ENCODE measurements around the gene OSBPL10.
"Not testable (repeated sequence)": the region's sequence is repeated elsewhere in the genome, so short reads cannot be mapped to it uniquely, and the experiment has no call there.

Gene OSBPL10, protein sequence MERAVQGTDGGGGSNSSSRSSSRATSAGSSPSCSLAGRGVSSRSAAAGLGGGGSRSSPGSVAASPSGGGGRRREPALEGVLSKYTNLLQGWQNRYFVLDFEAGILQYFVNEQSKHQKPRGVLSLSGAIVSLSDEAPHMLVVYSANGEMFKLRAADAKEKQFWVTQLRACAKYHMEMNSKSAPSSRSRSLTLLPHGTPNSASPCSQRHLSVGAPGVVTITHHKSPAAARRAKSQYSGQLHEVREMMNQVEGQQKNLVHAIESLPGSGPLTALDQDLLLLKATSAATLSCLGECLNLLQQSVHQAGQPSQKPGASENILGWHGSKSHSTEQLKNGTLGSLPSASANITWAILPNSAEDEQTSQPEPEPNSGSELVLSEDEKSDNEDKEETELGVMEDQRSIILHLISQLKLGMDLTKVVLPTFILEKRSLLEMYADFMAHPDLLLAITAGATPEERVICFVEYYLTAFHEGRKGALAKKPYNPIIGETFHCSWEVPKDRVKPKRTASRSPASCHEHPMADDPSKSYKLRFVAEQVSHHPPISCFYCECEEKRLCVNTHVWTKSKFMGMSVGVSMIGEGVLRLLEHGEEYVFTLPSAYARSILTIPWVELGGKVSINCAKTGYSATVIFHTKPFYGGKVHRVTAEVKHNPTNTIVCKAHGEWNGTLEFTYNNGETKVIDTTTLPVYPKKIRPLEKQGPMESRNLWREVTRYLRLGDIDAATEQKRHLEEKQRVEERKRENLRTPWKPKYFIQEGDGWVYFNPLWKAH

DNA sequence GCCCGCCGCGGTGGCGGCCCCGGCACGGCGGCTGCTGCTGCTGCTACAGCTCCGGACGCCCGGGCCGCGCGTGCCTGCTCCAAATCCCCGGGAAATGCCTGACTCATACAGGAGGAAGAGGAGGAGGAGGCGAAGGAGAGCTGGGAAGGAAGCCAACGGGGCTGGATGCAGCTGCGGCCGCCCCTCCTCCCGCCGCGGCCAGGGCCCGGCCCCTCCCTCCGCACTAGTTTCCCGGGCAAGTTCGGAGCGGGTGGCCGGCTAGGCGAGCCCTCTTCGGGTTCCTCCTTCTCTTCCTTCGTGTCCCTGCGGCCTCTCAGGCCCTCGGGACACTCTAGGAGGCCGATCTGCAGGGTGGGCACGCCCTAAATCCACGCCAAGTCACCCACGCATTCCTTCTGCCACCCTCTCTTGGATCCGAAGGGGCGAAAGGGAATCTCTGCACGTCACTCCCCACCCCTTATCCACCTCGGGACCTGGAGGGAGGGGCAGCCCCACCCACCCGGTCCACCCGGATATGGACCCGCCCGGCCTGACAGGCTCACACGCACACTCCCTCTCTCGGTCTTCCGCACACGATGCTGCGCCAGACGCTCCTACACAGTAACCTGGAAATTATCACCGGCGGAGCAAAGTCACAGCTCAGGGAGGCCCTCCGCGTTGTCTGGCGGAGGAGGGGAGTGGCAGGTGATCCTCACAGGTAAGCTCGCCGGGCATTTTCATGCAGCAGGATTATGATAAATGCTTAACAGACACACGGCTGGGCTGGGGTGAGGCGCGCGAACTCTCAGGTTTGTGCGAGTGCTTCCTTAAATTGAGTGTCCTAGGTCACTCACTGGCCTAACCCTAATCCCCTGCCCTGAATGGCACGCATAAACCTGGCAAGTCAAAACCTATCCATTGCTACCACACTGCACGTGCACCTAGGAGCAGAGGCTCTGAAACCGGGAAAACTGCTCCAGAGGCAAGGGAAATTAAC, at the start of gene OSBPL10, which contains the start of gene ZNF860:
OSBPL10 (minus strand) TSS at position 57 of the 976 bp plus-strand sequence. CDS start 83 bp downstream, outside the sequence.
ZNF860 (plus strand) TSS at position 545 of the 976 bp plus-strand sequence. CDS start 7,330 bp downstream, outside the sequence.
- DNase-seq: no peak

DNA sequence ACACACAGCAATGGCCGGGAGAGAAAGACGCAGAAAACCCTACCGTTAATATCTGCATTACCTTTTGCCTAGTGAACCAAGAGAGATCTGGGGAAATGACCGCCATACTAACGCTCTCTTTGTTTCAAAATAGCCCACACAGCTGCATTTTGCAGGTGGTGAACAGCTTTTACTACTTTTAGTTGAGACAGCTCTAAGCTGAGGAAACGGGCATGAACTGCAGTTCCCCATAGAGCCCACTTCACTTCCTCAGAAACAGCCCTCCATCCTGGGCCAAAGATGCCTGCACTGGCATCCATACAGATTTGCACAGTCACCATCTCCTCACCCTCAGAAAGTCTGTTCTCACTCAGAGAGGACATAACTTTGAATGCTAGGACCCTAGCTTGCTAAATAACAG, 45.5 kb upstream of the OSBPL10 start:
- no peak for DNase-seq

DNA sequence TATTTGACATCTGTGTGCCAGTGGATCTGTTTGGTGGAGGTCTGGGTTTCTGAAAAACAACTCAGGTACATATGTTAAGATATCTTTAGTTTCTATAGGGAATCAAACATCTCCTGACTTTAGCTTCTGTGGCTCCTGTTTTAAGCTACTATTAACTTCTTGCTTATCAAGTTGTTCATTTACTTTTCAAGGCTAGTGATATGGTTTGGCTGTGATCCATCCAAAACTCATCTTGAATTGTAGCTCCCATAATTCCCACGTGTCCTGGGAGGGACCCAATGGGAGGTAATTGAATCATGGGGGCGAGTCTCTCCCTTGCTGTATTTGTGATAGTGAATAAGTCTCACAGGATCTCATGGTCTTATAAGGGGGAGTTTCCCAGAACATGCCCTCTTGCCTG, 41.9 kb upstream of the OSBPL10 start:
- no peak for DNase-seq

DNA sequence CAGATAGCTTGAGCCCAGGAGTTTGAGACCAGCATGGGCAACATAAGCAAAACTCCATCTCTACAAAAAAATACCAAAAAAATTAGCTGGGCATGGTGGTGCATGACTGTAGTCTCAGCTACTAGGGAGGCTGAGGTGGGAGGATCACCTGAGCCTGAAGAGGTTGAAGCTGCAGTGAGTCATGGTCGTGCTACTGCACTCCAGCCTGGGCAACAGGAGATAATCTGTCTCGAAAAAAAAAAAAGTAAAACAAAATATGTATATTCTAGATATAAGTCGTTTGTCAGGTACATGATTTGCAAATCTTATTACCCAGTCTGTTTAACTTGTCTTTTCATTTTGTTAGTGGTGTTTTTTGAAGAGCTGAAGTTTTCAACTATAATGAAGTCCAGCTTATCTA, 40.7 kb upstream of the OSBPL10 start:
- no peak for DNase-seq

DNA sequence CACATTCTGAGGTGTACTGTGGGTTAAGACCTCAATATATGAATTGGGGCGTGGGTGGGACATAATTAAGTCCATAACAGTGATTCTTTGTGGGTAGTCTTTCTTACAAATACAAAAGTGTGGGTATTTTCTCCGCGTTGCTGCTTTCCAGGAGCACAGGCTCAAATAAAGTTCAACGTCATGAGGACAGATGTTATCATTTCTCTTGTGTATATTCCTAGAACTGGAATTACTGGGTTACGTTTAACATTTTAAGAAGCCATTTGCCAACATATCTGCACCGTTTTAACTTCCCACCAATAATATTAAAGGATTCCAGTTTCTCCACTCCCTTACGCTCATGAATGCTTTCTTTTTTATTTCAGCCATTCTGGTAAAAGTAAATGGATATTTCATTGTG, 40.1 kb upstream of the OSBPL10 start:
- no peak for DNase-seq

DNA sequence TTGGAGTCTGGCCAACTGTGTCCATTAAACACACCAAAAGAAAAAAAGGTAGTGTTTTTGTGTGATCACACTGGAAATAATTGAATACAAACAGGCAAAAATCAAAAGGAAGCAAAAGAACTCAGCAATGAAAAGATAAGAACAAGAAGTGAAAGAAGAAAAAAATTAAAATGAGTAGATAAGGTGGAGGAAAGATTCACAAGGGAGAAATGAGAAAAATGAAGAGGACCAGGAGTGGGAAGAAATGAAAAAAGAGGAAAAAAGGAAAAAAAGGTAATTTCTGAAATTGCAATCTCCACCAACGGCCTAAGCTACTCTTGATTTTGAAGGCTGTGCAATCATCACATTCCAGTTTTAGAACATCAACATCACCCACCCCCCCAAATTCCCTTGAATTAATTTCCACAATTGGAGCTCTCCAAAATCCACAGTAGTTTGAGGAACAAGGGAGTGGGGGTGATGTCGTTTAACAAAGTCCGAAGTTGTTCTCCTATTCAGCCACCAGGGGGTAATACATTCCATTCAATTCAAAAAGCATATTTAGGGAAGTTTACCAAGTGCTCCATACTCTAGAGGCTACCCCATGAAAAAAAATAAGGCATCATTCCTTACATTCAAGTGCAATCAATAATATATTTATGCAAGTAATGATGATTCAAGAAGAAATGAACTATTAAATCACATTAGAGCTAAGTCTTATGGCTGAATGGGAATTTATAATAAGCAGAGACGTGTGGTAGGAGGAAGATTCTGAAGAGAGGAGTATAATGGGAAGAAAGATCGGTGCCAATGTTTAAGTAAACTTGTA, 37.9 kb upstream of the OSBPL10 start:
- no peak for DNase-seq

DNA sequence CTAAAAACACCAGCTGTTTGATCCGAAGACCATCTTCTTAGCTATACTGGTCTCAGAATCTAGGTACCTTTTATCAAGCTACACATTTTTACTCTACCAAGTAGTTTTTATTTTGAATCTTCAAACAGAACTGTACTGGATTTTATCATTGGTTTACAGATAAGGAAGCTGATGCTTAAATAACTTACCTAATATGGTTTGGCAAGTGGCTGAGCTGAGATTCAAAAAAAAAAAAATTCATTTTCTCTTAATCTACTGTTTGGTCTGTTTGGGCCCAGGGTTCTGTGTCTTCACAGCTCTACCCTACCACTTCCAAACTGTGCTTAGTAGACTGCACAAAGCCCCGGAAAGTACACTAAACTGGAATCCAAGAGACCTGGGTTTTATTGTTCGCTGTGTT, 36.2 kb upstream of the OSBPL10 start:
- no peak for DNase-seq

DNA sequence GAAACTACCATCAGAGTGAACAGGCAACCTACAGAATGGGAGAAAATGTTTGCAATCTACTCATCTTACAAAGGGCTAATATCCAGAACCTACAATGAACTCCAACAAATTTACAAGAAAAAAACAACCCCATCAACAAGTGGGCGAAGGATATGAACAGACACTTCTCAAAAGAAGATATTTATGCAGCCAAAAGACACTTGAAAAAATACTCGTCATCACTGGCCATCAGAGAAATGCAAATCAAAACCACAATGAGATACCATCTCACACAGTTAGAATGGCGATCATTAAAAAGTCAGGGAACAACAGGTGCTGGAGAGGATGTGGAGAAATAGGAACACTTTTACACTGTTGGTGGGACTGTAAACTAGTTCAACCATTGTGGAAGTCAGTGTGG, 34.6 kb upstream of the OSBPL10 start:
- DNase-seq: not testable (repeated sequence)

DNA sequence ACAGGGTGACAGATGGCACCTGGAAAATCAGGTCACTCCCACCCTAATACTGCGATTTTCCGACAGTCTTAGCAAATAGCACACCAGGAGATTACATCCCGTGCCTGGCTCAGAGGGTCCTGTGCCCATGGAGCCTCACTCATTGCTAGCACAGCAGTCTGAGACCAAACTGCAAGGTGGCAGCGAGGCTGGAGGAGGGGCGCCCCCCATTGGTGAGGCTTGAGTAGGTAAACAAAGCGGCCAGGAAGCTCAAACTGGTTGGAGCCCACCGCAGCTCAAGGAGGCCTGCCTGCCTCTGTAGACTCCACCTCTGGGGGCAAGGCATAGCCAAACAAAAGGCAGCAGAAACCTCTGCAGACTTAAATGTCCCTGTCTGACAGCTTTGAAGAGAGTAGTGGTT, 29.6 kb upstream of the OSBPL10 start:
- DNase-seq: not testable (repeated sequence)

DNA sequence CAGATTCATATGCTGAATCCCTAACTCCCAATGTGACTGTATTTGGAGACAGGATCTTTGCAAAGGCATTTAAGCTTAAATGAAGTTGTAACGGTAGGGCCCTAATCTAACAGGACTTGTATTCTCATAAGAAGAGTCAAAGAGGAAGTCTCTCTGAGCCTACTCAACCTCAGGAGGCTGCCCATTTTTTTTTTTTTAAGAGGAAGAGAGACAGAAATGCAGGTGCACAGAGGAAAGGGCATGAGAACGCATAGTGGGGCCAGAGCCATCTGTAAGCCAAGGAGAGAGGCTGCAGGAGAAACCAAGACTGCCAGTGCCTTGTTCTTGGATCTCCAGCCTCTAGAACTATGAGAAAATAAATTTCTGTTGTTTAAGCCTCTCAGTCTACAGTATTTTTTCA, 28.9 kb upstream of the OSBPL10 start:
- no peak for DNase-seq

DNA sequence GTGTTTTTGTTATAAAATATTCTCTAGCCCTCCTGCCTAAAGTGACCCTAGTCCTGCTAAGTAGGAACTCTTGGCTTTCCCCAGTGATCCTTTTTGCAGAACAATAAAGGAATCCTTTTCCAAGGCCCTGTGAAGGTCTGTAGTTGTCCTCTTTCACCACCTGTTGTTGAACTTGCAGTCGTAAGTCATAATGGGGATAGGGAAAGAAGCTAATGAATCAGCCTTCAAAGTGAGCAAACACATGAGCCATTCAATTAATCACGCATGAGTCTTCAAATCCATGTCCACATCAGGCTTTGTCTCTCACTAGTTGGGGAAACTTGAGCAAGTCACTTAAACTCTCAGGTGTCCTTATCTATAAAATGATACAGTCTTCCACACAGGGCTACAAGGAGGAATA, 28.0 kb upstream of the OSBPL10 start:
- no peak for DNase-seq

DNA sequence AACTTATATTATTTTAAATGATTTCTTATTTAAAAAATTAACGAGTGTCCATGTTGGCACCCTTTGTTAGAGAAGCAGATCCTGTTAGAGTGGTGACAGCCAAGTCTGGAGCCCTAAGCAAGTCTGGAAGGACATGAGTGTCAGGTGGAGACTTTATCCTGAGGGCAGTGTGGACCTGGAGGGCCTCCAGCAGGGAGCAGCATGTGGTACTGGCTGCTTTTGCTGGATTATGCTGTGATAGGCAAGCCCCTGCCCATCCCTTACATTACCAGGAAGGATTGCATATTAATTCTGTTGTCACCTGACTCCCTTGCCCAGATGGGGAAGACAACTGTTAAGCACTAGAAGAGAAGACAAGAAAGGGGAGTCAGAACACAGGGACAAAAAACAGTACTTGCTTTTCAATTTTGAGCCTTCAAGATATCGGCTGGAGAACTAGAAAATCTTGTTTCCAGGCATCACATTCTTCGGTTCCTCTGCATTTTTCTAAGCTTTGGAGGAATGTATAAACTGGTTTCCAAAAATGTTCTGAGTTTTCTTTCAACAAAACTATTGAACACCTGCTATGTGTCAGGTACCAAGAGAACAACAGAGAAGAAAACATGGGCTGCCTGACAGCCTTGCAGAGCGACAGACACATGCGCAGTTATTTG, 23.2 kb upstream of the OSBPL10 start:
- no peak for DNase-seq

DNA sequence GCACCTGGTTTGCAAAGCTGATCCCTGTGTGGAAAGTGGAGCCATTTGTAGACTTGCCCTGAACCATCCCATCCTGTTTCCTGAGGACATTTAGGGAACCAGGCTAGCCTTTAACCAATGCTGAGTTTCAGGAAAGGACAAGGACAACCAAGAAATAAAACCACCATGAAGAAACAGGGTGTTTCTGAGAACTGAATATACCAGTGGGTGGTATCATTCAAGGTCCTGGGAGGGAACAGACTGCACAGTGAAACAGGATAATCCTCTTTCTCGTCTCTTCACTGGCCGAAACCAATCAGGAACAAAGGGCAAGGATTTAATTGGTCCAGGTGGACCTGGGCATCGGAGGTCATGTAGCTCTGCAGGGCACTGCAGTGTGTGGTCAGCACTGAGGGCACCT, 22.3 kb upstream of the OSBPL10 start:
- DNase-seq: no peak

DNA sequence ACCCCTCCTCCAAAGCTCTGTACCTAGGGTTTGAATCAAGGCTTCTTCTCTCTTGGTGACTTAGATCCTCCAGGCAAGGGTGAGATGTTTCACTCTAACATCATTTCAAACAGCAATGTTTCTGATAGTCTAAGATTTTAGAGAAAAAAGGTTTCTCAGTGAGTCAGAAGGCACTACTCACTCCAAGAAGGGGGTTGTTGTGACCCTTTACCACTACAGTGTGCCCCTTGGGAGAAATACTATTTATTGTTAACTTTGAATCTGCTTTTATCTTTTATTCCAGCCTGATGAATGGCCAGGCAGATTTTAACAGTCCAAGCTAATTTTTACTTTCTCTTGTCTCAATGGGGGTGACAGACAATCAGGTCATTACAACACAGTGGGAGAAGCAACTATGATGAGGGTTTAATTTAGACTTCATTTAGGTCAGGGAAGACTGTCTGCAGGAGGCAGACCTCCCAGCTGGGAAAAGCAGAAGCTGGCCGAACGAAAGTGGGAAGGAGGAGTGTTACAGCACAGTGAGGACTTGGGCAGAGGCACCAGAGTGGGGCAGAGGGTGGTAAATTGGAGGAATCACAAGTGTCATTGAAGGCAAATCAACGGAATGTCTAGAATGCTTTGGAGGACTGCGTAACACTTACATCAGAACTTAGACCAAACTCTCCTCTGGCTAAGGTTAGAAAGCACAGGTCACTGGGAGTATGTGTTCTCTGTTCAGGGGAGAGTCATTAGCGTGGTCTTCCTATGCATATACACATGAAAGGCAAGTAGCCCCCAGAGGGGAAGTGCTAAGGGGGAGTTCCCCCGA, 21.7 kb upstream of the OSBPL10 start:
- DNase-seq: no peak

DNA sequence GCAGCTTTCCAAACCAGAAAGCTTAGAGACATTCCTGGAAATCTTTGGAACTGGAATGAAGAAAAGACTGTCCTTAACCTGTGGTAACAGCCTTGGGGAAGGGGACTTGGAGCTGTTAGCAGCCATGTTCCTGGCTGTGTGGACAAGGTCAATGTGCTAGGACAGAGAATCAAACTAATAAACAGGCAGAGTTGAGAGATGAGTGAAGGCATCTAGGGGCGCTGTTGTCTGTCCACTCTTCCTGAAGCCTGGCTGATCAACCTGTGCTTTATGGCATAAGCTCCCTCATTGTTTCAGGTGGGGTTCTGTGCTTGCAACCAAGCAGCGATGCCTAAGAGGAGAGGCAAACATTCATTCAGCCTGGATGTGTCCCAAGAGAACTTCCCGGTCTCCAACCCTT, 19.8 kb upstream of the OSBPL10 start:
- no peak for DNase-seq

DNA sequence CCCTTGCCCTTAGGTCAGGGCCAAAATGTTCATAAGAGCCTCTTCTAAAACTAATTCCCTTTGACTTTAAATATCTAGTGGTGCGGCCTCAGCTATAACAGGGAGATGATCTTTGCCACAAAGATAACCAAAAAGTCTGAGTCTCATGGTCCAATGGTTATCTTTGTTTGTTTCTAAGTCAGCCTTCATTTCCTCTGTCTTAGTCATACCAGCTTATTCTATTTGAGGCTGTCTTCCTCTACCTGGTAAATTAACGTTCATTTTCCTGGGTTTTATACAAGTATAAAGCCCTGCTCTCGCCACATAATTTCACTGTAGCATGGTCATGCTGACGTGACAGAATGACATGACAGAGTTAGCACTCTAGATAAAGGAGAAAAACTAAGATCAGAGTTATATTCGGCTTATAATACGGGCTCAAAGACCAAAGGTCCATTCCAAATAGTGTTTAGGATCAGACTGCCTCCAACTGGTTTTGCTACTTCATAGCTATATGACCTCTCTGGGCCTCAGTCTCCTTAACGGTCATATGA, 18.9 kb upstream of the OSBPL10 start:
- DNase-seq: no peak

DNA sequence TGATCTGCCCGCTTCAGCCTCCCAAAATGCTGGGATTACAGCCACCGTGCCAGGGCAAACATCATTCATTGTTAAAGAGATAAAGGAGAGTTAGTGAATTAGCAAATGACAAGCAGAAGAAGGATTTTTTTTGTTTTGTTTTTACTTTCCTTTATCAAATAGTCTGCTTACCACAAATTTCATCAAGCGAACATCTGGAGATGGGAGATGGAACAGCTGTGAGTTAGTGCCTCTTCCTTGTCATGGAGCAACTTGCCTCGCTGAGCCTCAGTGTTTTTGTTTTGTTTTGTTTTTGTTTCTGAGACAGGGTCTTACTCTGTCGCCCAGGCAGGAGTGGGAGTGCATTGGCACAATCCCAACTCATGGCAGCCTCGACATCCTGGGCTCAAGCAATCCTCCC, 16.4 kb upstream of the OSBPL10 start:
- no peak for DNase-seq

DNA sequence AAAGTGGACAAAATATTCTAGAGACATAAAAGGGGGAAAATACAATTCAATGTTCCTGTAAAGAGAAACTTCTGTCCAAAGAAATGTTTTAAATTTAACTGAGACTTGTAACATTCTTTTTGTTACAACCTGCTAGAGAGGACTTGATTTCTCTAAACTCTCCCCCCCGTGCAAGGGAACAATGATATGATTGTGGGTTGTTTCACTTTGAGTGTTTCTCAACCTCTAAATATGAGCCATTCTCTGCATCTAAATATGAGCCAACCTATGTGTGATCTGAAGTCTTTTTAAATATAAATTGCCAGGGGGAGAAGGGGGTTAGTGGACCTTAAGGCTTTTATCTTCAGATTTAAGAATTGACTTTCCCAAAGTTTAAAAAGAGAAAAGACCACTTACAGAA, 15.1 kb upstream of the OSBPL10 start:
- DNase-seq: no peak

DNA sequence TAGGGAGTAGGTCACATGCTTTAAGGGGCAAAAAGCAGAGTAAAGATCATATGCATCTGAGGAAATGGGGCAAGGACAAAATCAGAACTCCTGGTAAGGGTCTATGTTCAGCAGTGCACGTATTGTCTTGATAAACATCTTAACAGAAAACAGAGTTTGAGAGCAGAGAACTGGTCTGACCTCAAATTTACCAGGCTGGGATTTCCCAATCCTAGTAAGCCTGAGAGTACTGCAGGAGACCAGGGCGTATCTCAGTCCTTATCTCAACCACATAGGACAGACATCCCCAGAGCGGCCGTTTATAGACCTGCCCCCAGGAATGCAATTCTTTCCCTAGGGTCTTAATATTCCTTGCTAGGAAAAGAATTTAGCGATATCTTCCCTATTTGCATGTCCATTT, 14.0 kb upstream of the OSBPL10 start:
- not testable (repeated sequence) for DNase-seq

DNA sequence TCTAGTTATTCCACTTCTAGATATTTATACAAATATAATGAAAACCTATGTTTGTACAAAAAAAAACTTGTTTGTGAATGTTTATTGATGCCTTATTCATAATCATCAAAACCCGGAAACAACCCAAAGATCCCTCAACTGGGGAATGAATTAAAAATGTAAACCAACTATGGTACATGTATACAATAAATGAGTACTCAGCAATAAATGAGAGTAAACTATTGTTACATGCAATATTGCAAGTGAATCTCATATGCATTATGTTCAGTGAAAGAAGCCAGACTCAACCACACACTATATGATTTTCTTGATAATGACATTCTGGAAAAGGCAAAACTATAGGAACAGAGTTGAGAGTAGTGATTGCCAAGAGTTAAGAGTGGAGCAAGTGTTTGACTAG, 12.8 kb upstream of the OSBPL10 start:
- no peak for DNase-seq

All from activated T-cell treated with anti-CD3 and anti-CD28 coated beads for 4 hours (primary cell).